Activated CD4-positive, alpha-beta T cell treated with anti-CD3 and anti-CD28 coated beads, Interleukin-10, Interleukin-2, amounts not matched to agents 100 ng/mL and 50 ng/mL, durations not matched to agents 16 hours and 8 hours (primary cell): ENCODE data around the gene TSG101.

Experiments used
- DNase-seq: peaks from one replicate; pipeline ENCODE4 v3.0.0-alpha.2; 2020

TSG101 gene

GRCh38 chr11:18526521-18527296 lies at the start of gene TSG101:
Gene TSG101, minus strand, starts transcription at chr11:18526942. Its CDS starts 126 bp downstream, at chr11:18526816.
- DNase-seq: peak; percentile 95

DNA sequence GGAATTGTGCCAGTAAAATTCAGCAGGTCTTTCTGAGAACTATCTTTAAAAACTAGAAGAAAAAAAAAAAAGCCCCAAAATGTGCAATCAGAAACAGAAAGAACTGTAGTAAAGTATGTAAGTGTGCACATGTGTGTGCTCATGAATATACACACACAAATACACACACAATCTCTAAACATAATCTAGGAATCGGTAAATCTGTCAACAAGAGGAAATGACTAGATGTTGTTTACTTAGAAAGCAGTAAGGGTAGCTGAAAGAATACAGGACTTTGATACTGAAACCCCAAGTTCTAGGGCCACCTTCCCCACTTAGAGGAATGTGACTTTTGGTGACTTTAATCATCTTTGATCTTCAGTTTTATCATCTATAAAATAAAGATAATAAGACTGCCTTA lies 48.6 kb upstream of the TSG101 start:
- peak; percentile 12 for DNase-seq

DNA sequence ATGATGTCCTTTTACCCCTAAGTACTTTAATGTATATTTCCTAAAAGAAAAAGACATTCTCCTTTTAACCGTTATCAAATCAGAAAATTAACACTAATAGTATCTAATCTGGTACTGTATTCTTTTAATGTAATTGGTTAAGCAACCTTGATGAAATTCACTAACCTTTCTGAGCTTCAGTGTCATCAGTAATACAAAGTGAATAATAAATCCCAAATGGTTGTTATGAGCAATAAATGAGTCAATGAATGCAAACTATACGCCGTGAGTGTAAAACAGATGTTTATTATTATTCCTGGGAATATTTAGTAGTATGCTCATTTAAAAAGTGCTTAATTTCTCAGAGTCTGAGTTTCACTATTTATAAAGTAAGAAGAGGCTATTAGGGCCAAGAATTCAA lies 40.3 kb upstream of the TSG101 start:
- DNase-seq: no peak

- no peak for DNase-seq
Measured at GRCh38 chr11:18566406-18566805, 39.7 kb upstream of the TSG101 start.

GRCh38 chr11:18564149-18564548 lies 37.4 kb upstream of the TSG101 start:
- no peak for DNase-seq

DNA sequence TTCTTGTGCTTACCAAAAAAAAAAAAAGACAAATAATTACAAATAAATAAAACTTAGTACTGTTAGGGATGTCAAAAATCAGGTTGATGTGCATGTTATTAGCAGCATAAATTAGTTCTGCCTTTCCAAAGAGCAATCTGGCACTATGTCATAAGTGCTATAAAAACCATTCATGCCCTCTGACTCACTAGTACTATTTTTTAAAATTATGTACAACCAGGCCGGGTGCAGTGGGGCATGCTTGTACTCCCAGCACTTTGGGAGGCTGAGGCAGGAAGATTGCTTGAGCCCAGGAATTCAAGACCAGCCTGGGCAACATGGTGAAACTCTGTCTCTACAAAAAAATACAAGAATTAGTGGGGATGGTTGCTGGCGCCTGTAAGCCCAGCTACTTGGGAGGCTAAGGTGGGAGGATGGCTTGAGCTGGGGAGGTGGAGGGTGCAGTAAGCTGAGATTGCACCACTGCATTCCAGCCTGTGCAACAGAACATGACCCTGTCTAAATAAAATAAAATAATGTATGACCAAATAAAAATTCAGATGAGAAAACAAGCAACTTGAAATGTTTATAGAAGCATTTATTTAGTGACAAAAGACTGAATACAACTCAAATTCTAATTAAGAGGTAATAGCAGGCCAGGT lies 36.5 kb upstream of the TSG101 start:
- DNase-seq: no peak

DNA sequence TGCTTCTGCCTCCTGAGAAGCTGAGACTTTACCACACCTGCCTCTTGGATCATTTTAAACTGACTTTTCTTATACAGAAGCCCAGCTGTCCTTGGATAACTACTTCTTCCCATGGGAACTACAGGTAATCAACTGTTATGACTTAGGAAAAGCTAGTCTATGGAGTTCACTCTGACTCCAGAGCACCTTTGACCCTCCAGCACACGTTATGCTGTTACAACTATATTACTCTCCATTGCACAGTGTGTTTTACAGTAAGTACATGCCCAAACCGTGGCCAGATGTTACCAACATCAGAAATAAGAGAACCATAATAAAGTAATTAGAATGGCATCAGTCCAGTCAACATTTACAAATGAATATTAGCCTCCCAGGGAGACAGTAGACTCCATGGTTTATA lies 21.3 kb upstream of the TSG101 start:
- DNase-seq: no peak

DNA sequence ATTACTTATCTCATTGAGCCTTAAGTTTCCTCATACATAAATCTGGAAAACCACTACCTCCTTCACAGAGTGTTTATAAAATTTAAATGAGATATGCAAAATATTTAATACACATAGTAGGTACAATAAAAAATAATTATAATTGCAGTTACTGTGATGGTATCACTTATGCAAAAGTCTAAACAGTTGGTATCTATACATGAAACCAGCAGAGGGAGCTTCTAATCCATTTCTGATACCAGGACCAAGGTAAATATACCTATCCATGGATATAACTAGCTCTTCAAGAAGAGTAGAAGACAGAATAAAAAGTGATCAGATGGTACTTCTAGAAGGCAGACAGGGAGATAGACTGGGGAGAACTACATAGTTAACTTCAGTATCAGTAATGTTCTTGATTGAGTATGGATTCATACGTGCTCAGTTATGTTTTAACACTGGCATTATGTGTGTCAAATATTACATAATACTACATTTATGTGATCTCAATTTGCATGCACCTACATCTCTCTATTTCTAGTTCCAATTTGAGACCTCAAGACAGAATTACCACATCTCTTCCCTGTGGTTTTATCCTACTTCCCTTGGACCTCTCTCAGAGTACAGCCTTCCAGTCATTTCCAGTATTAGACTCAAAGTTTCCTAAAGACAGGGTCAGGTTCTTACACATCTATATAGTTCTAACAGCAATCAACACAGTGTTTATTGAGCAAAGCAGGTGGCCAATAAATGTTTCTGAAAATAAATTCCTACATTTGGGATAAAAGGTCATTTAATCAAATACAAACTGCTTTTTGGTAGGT lies 13.7 kb upstream of the TSG101 start:
- peak; percentile 58 for DNase-seq

DNA sequence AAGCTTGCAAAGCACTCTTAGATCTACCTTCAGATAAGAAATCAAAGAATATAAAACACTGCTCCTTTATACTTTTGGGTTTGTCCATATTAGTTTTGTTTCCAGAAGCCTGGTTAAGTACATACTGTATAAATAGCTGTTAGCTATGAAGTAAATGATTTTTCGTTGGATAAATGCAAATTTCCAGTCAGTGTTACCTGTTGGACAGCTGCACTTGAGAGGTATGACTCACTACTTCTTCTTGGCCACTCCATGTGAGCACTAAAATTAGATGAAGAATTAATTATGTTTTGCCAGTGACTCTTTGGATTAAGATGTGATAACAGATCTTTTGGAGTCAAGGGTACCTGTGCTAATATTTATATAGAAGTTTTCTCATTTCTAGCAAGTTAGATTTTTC lies 9.5 kb upstream of the TSG101 start:
- no peak for DNase-seq

DNA sequence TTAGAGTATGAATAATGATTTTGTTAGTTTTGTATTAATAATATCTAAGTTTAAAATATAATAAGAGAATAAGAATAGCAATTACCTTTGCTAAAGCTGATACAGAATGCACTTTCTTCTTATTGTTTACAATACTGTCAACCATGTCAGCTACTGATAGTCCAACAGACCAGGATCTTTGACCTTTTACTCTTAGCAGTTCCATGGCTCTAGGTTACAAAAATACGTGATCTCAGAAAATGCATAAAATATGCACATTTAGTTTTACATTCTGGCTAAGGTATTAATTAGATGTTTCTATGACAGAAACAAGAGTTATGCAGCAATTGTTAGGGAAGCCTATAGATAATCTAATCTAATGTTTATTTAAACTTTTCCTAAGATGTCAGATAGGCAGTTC lies 7.5 kb upstream of the TSG101 start:
- no peak for DNase-seq

DNA sequence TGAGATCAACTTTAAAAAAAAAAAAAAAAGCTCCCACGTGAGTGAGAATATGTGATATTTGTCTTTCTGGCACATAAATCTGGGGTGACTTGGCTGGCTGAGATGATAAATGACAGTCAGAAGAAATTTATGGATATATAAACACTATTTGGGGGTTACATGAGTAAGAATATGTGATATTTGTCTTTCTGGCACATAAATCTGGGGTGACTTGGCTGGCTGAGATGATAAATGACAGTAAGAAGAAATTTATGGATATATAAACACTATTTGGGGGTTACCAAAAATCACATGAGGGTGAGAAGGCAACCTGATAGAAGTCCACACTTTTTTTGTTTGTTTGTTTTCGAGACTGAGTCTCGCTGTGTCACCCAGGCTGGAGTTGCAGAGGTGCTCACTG lies 6.6 kb upstream of the TSG101 start:
- DNase-seq: no peak

- peak; percentile 7 for DNase-seq
Measured at GRCh38 chr11:18527512-18527911, 770 bp upstream of the TSG101 start.

GRCh38 chr11:18526130-18526520 lies 617 bp downstream of the TSG101 start:
- no peak for DNase-seq

- DNase-seq: no peak
Measured at GRCh38 chr11:18524248-18524647, 2.5 kb downstream of the TSG101 start.

GRCh38 chr11:18523084-18523483 lies 3.7 kb downstream of the TSG101 start:
- no peak for DNase-seq

DNA sequence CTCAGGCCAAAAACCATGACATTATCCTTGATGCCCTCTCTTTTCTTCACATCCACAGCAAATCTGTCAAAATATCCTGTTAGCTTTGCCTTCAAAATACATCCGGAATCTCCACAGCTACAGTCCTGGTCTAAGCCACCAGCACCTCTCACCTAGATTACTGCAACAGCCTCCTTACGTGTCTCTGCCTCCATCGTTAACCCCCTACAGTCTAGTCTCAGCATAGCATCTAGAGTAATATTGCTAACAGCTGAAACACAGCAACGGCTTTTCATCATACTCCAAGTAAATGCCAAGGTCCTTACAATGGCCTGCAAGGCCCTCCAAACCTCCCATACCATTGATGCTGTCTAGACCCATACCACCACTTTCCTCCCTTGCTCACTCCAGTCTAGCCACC lies 4.4 kb downstream of the TSG101 start:
- DNase-seq: peak; percentile 16

GRCh38 chr11:18521122-18521521 lies 5.6 kb downstream of the TSG101 start:
- DNase-seq: no peak

- no peak for DNase-seq
Measured at GRCh38 chr11:18502352-18502751, 24.4 kb downstream of the TSG101 start.

- DNase-seq: no peak
Measured at GRCh38 chr11:18501629-18502028, 25.1 kb downstream of the TSG101 start.

DNA sequence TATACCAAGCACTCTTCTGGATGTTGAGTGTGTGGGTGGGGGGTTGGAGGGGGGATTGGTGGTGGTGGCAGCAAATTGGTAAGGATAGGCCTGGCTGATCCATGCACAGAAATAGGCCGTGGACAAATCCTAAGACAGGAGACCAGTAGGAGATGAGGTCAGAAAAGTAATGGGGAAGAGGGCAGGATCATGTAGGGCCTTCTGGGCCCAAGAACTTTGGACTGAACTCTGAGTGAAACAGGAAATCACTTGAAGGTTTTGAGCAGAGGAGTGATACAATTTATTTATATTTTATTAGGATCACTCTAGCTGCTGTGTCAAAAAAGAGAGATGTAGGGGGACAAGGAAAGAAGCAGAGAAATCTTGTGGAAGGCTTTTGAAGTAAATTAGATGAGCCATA lies 28.7 kb downstream of the TSG101 start:
- no peak for DNase-seq

GRCh38 chr11:18495703-18496102 lies 31.0 kb downstream of the TSG101 start:
- no peak for DNase-seq

- no peak for DNase-seq
Measured at GRCh38 chr11:18495271-18495670, 31.5 kb downstream of the TSG101 start.

DNA sequence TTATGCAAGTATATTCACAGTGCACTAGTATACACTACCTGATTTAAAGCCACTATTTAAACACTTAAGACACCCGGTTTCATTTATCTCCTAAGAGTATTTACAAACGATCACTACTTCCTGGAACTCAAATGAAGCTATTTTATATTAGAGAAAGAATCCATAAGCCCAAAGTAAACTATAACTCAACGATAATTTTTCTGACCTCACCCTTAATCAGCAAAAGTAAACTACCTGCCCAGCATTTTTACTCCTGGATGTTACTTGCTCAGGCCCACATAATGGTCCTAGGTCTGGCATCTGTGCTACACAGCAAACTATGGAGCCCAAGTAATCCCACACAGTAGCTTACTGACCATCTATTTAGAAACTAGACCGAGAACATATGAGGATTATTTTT lies 33.4 kb downstream of the TSG101 start:
- no peak for DNase-seq

GRCh38 chr11:18492888-18493287 lies 33.9 kb downstream of the TSG101 start:
- DNase-seq: no peak
